ENCODE results near the gene CLEC5A. TPM values are rescaled to one million over a fixed set of nuclear protein-coding genes. Genes with fewer than 3 reads are reported as not detected.
A peak's percentile ranks its signal among the peaks of the same experiment; 100 is the strongest.

CLEC5A gene
- total and polyA plus RNA-seq, 2 donors (not counting 1 experiment from before 2014, with no cell fraction given): 0.03 to 0.47 TPM

- Histone ChIP-seq H3K9ac (ENCODE audit: low read length) (no peak overlapping the region), H3K79me2 (ENCODE audit: control insufficient read depth, insufficient read depth, low read length) (no peaks in the 10 kb centered on the region), H3K27me3 (replicated peaks in 1 of 4; ENCODE audit: control extremely low read depth in 1 of 4, control insufficient read depth in 3 of 4, insufficient read depth in 4 of 4, low read length in 3 of 4) (no peaks in the 10 kb centered on the region), H2AFZ (ENCODE audit: insufficient read depth, low read depth, low read length, poor library complexity, severe bottlenecking) (no peak overlapping the region), H3K9me3 (ENCODE audit: control extremely low read depth in 1 of 3, control insufficient read depth in 2 of 3, insufficient read depth in 1 of 3, low read length in 2 of 3) (no peaks in the 10 kb centered on the region), H4K20me1 (ENCODE audit: control insufficient read depth, insufficient read depth, low read length, poor library complexity, severe bottlenecking) (no peaks in the 10 kb centered on the region), H3K4me1 (ENCODE audit: control insufficient read depth in 2 of 2, insufficient read depth in 2 of 2, low read length in 2 of 2) (peaks cover 12 to 21% of the 10 kb centered on the region in 2 donors), H3K36me3 (replicated peaks in 1 of 2; ENCODE audit: control extremely low read depth in 1 of 2, control insufficient read depth in 1 of 2, extremely low read depth in 1 of 2, insufficient read depth in 2 of 2, low read length in 1 of 2) (no peaks in the 10 kb centered on the region), H3K4me3 (ENCODE audit: control extremely low read depth in 1 of 5, extremely low read depth in 1 of 5, insufficient read depth in 1 of 5, low read depth in 2 of 5, low read length in 4 of 5) (no peak overlapping the region), H3K27ac (ENCODE audit: low read length in 2 of 2) (peak overlapping the region; percentile 65 to 76), H3K4me2 (replicated peaks; ENCODE audit: low read depth, low read length, poor library complexity, severe bottlenecking) (peak overlapping the region; percentile 32)
- Mint-ChIP-seq H3K27me3 (no peaks in the 10 kb centered on the region), H3K4me3 (peak overlapping the region; percentile 33), H3K27ac (peak overlapping the region; percentile 87), H3K9me3 (ENCODE audit: insufficient read depth) (no peaks in the 10 kb centered on the region), H3K4me1 (peaks cover 20% of the 10 kb centered on the region)
- ChIA-PET POLR2A (no interaction called here), CTCF (interaction anchor here (2.0 kb wide), 1 partner anchor 15 kb away, joined by 8 read pairs; no protein-coding TSS in a partner anchor)
- 71% methylated on average over 2 of the region's 3 CpGs for WGBS (ENCODE audit: insufficient coverage)
- intact Hi-C loops (cut with micrococcal nuclease): no loop called here
- ATAC-seq (ENCODE audit: low read depth) (peak; percentile 65), DNase-seq (peak; percentile 47)
- TF ChIP-seq CTCF (IDR thresholded peaks at IDR 0.05): no peak
- no peak for TF ChIP-seq EZH2 (IDR thresholded peaks at IDR 0.05; ENCODE audit: borderline replicate concordance, insufficient read depth, low read depth, low read length, poor library complexity, severe bottlenecking)
Observed at GRCh38 chr7:141960687-141961422, 14.1 kb upstream of the CLEC5A start.

GRCh38 chr7:141956084-141956483 lies 9.3 kb upstream of the CLEC5A start:
- Mint-ChIP-seq H3K4me3 (no peak overlapping the region), H3K27me3 (peaks cover 4% of the 10 kb centered on the region), H3K27ac (no peak overlapping the region), H3K4me1 (peaks cover 19% of the 10 kb centered on the region), H3K9me3 (ENCODE audit: insufficient read depth) (no peaks in the 10 kb centered on the region)
- peaks cover 9 to 20% of the 10 kb centered on the region in 2 donors for H3K4me1 ChIP-seq (ENCODE audit: control insufficient read depth in 2 of 2, insufficient read depth in 2 of 2, low read length in 2 of 2)
- H4K20me1 ChIP-seq (ENCODE audit: control insufficient read depth, insufficient read depth, low read length, poor library complexity, severe bottlenecking): no peaks in the 10 kb centered on the region
- TF ChIP-seq EZH2 (IDR thresholded peaks at IDR 0.05; ENCODE audit: borderline replicate concordance, insufficient read depth, low read depth, low read length, poor library complexity, severe bottlenecking): no peak
- TF ChIP-seq CTCF (IDR thresholded peaks at IDR 0.05): no peak
- CTCF ChIA-PET: no interaction called here
- H2AFZ ChIP-seq (ENCODE audit: insufficient read depth, low read depth, low read length, poor library complexity, severe bottlenecking): no peak overlapping the region
- ATAC-seq (ENCODE audit: low read depth): no peak
- no peak overlapping the region for H3K27ac ChIP-seq (ENCODE audit: low read length in 2 of 2)
- POLR2A ChIA-PET: no interaction called here
- H3K27me3 ChIP-seq (replicated peaks in 1 of 4; ENCODE audit: control extremely low read depth in 1 of 4, control insufficient read depth in 3 of 4, insufficient read depth in 4 of 4, low read length in 3 of 4): no peaks in the 10 kb centered on the region
- no peak overlapping the region for H3K4me3 ChIP-seq (ENCODE audit: control extremely low read depth in 1 of 5, extremely low read depth in 1 of 5, insufficient read depth in 1 of 5, low read depth in 2 of 5, low read length in 4 of 5)
- no peaks in the 10 kb centered on the region for H3K79me2 ChIP-seq (ENCODE audit: control insufficient read depth, insufficient read depth, low read length)
- DNase-seq: no peak
- no peak overlapping the region for H3K9ac ChIP-seq (ENCODE audit: low read length)
- H3K9me3 ChIP-seq (ENCODE audit: control extremely low read depth in 1 of 3, control insufficient read depth in 2 of 3, insufficient read depth in 1 of 3, low read length in 2 of 3): no peaks in the 10 kb centered on the region
- H3K36me3 ChIP-seq (replicated peaks in 1 of 2; ENCODE audit: control extremely low read depth in 1 of 2, control insufficient read depth in 1 of 2, extremely low read depth in 1 of 2, insufficient read depth in 2 of 2, low read length in 1 of 2): no peaks in the 10 kb centered on the region
- no peak overlapping the region for H3K4me2 ChIP-seq (replicated peaks; ENCODE audit: low read depth, low read length, poor library complexity, severe bottlenecking)
- no CpG with 5 or more reads among the region's 3 CpGs for WGBS (ENCODE audit: insufficient coverage)
- intact Hi-C loops (cut with micrococcal nuclease): no loop called here
